ENCODE measurements around the gene NTSR1.

- no peak for TF ChIP-seq CTCF (IDR thresholded peaks at IDR 0.05)
- no peak for TF ChIP-seq POLR2A (IDR thresholded peaks at IDR 0.05)
Measured at GRCh38 chr20:62740286-62741141, 31.9 kb downstream of the NTSR1 start.

Measured in heart left ventricle (tissue), 13 donors.